MCF 10A (cell line): ENCODE measurements around the gene IFI27L1. TPM values are rescaled to one million over a fixed set of nuclear protein-coding genes. Genes with fewer than 3 reads are reported as not detected.
"Not testable (repeated sequence)": the region's sequence is repeated elsewhere in the genome, so short reads cannot be mapped to it uniquely, and the experiment has no call there.

ENCODE experiments used
- BruUV-seq: library from RNA; stranded (reverse); fragments of 400-500 nt; replicated peaks from 2 replicates; lab custom pipeline; 2021; lab: Mats Ljungman, UMichigan
- CTCF ChIA-PET: fragments of 300-600 bp; sonication (Branson Sonifier 250); formaldehyde crosslinking; extraction: SDS; loops from one replicate; lab custom pipeline; 2021; ENCODE audit warnings: antibody characterized with exemption, inconsistent platforms; lab: Yijun Ruan, JAX
- POLR2A ChIA-PET: fragments of 300-600, 350-650 bp; sonication (Branson Sonifier 250); formaldehyde crosslinking; extraction: SDS; loops from one replicate; lab custom pipeline; 2020; ENCODE audit warnings: antibody characterized with exemption, inconsistent platforms; lab: Yijun Ruan, JAX
- DNase-seq: peaks from one replicate; pipeline ENCODE4 v3.0.0-alpha.2; 2018; ENCODE audit not compliant: unreplicated experiment
- H3K27ac Mint-ChIP-seq: one replicate; pipeline ENCODE4 v1.8.0; 2022; ENCODE audit warnings: mild to moderate bottlenecking, low read depth, mixed read lengths; ENCODE audit not compliant: unreplicated experiment
- H3K27me3 Mint-ChIP-seq: one replicate; pipeline ENCODE4 v1.8.0; 2022; ENCODE audit warnings: mixed read lengths; ENCODE audit not compliant: insufficient read depth, unreplicated experiment
- H3K36me3 Mint-ChIP-seq: one replicate; pipeline ENCODE4 v1.8.0; 2022; ENCODE audit warnings: mild to moderate bottlenecking, moderate library complexity, mixed read lengths; ENCODE audit not compliant: insufficient read depth, unreplicated experiment
- H3K4me1 Mint-ChIP-seq: one replicate; pipeline ENCODE4 v1.8.0; 2022; ENCODE audit warnings: mixed read lengths; ENCODE audit not compliant: insufficient read depth, unreplicated experiment
- H3K4me3 Mint-ChIP-seq: one replicate; pipeline ENCODE4 v1.8.0; 2022; ENCODE audit warnings: mild to moderate bottlenecking, moderate library complexity, mixed read lengths; ENCODE audit not compliant: unreplicated experiment
- H3K9me3 Mint-ChIP-seq: one replicate; pipeline ENCODE4 v1.8.0; 2022; ENCODE audit warnings: mixed read lengths; ENCODE audit not compliant: unreplicated experiment
- intact Hi-C: fragments of 100-400 bp; cut with micrococcal nuclease; formaldehyde crosslinking; loops from 2 replicates; pipeline ENCODE4 v1.14.1; 2022
- total RNA-seq: library from RNA; stranded (reverse); gene quantifications from 2 replicates; pipeline ENCODE4 v1.2.3, GENCODE V29; 2022
- TF ChIP-seq, protein P1 (sequence below): fragments of 200-600 bp; IDR thresholded peaks from one replicate; pipeline ENCODE4 v1.8.0; 2022; ENCODE audit warnings: antibody characterized with exemption, mild to moderate bottlenecking; ENCODE audit not compliant: unreplicated experiment

Gene IFI27L1
- total RNA-seq, 1 experiment from 2014 or later = 18.4 TPM

DNA sequence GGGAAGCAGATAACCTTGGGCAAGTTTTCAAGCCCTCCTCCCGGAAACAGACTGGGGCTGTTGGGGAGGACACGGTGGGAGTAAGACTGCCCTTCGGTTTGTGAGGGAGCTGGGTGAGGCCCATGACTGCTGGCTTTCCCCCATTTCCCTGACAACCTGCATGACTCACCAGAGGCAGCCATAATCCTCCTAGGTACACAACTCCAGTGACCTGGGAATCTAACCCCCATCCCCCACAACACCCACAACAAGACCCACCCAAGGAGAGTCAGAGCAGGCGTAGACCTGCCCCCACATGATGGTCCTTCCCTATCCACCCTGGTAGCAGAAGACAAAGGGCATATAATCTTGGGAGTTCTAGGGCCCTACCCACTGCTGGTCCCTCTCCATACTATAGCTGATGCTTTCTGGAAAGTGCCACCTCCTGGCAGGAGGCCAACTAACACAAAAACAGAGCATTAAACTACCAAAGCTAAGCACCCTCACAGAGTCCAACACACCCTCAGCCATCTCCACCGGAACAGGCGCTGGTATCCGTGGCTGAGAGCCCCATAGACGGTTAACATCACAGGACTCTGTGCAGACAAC is 14.9 kb upstream of the IFI27L1 start:
- Mint-ChIP-seq H3K36me3 (peaks cover 46% of the 10 kb centered on the region), H3K4me3 (peak overlapping the region; percentile 56), H3K9me3 (peaks cover 28% of the 10 kb centered on the region), H3K27me3 (no peaks in the 10 kb centered on the region), H3K4me1 (peaks cover 43% of the 10 kb centered on the region), H3K27ac (peak overlapping the region; percentile 78)
- intact Hi-C loops = loop anchor here (1.0 kb wide), 1 partner anchor 13 kb away; no protein-coding TSS in a partner anchor
- ChIA-PET CTCF (interaction anchor here (0.9 to 1.8 kb wide), 2 partner anchors 30 to 62 kb away, joined by 4 to 5 read pairs; no protein-coding TSS in a partner anchor), POLR2A (interaction anchor here (0.7 to 4.5 kb wide), 2 partner anchors 14 to 31 kb away, joined by 3 to 36 read pairs; partner anchors contain the start of genes DDX24 and IFI27L1)
- peak; percentile 51 for DNase-seq
- TF ChIP-seq, protein P1, sequence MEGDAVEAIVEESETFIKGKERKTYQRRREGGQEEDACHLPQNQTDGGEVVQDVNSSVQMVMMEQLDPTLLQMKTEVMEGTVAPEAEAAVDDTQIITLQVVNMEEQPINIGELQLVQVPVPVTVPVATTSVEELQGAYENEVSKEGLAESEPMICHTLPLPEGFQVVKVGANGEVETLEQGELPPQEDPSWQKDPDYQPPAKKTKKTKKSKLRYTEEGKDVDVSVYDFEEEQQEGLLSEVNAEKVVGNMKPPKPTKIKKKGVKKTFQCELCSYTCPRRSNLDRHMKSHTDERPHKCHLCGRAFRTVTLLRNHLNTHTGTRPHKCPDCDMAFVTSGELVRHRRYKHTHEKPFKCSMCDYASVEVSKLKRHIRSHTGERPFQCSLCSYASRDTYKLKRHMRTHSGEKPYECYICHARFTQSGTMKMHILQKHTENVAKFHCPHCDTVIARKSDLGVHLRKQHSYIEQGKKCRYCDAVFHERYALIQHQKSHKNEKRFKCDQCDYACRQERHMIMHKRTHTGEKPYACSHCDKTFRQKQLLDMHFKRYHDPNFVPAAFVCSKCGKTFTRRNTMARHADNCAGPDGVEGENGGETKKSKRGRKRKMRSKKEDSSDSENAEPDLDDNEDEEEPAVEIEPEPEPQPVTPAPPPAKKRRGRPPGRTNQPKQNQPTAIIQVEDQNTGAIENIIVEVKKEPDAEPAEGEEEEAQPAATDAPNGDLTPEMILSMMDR = no peak
- no TSS peak for BruUV-seq

DNA sequence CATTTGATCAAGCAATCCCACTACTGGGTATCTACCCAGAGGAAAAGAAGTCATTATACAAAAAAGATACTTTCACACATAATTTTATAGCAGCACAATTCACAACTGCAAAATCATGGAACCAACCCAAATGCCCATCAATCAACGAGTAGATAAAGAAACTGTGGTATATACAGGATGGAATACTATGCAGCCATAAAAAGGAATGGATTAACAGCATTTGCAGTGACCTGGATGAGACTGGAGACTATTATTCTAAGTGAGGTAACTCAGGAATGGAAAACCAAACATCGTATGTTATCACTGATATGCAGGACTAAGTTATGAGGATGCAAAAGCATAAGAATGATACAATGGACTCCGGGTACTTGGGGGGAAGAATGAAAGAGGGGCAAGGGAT is 9.0 kb upstream of the IFI27L1 start:
- H3K27ac Mint-ChIP-seq, H3K4me3 Mint-ChIP-seq, H3K27me3 Mint-ChIP-seq, intact Hi-C loops, H3K4me1 Mint-ChIP-seq, DNase-seq, CTCF ChIA-PET, BruUV-seq: not testable (repeated sequence)
- peaks cover 23% of the 10 kb centered on the region for H3K36me3 Mint-ChIP-seq
- POLR2A ChIA-PET = interaction anchor here (1.0 kb wide), 1 partner anchor 9 kb away, joined by 5 read pairs; the partner anchor contains the start of genes DDX24 and IFI27L1
- H3K9me3 Mint-ChIP-seq = peaks cover 36% of the 10 kb centered on the region

DNA sequence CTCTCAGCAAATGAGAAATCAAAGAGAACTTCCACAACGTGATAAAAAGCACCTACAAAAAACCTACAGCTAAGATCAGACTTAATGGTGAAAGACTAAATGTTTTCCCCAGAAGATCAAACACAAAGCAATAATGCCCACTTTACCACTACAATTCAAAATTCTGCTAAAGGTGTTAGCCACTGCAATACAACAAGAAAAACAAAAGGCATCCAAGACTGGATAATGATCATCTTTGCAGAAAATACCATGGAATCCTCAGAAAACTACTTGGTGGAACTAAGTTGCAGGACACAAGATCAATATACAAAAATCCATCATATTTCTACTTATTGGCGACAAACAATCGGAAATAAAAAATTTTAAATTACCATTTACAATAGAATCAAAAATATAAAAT is 6.6 kb upstream of the IFI27L1 start:
- ChIA-PET POLR2A (interaction anchor here (0.8 kb wide), 1 partner anchor 13 kb away, joined by 3 read pairs; no protein-coding TSS in a partner anchor), CTCF (no interaction called here)
- TF ChIP-seq, protein P1 = no peak
- DNase-seq = no peak
- Mint-ChIP-seq H3K27ac (no peak overlapping the region), H3K4me3 (no peak overlapping the region), H3K36me3 (peaks cover 38% of the 10 kb centered on the region), H3K27me3 (no peaks in the 10 kb centered on the region), H3K9me3 (peaks cover 12% of the 10 kb centered on the region), H3K4me1 (peaks cover 19% of the 10 kb centered on the region)
- intact Hi-C loops = no loop called here
- no TSS peak for BruUV-seq

DNA sequence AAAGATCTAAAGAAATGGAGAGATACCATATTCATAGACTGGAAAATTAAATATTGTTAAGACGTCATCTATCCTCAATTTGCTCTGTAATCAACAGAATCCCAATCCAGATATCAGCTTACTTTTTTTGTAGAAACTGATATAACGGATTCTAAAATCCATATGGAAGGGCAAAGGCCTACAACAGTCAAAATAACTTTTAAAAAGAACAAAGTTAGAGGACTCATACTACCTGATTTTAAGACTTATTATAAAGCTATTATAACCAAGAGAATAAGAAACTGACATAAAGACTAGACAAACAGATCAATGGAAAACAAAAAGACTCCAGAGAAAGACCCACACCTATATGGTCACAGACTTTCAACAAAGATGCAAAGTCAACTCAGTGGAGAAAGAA is 6.1 kb upstream of the IFI27L1 start:
- H3K4me1 Mint-ChIP-seq = peaks cover 24% of the 10 kb centered on the region
- TF ChIP-seq, protein P1 = no peak
- intact Hi-C loops = no loop called here
- H3K4me3 Mint-ChIP-seq = no peak overlapping the region
- no peak for DNase-seq
- H3K27me3 Mint-ChIP-seq = no peaks in the 10 kb centered on the region
- peaks cover 41% of the 10 kb centered on the region for H3K36me3 Mint-ChIP-seq
- ChIA-PET POLR2A (no interaction called here), CTCF (no interaction called here)
- no TSS peak for BruUV-seq
- no peak overlapping the region for H3K27ac Mint-ChIP-seq
- peaks cover 12% of the 10 kb centered on the region for H3K9me3 Mint-ChIP-seq
